ENCODE data around the gene TRIP12.

TRIP12 gene

GRCh38 chr2:229714080-229714735, 207.6 kb downstream of the TRIP12 start, which contains the start of gene DNER:
DNER (minus strand) TSS chr2:229714555; CDS start chr2:229714423, 132 bp downstream.
- peak; percentile 32 to 49 for DNase-seq

Data from NCI-H1930 (cell line).